ENCODE measurements around the gene SENP2.
A peak's percentile ranks its signal among the peaks of the same experiment; 100 is the strongest.
"Not testable (repeated sequence)": the region's sequence is repeated elsewhere in the genome, so short reads cannot be mapped to it uniquely, and the experiment has no call there.

SENP2 gene

GRCh38 chr3:185585859-185586685 lies at the start of gene SENP2:
TSS of gene SENP2 (plus strand) at chr3:185586295. CDS start at chr3:185586414, 119 bp downstream.
- DNase-seq (ENCODE audit: low read depth in 2 of 2) = peak; percentile 99 to 100

- peak; percentile 20 to 24 for DNase-seq (ENCODE audit: low read depth in 2 of 2)
These were observed 48.6 kb upstream of the SENP2 start for GRCh38 chr3:185537369-185537970.

GRCh38 chr3:185539934-185540333 lies 46.2 kb upstream of the SENP2 start:
- no peak for DNase-seq (ENCODE audit: low read depth in 2 of 2)

GRCh38 chr3:185540695-185541094 lies 45.4 kb upstream of the SENP2 start:
- DNase-seq (ENCODE audit: low read depth in 2 of 2) = no peak

GRCh38 chr3:185549122-185549521 lies 37.0 kb upstream of the SENP2 start:
- DNase-seq (ENCODE audit: low read depth in 2 of 2) = no peak

- DNase-seq (ENCODE audit: low read depth in 2 of 2) = no peak
These were observed 36.4 kb upstream of the SENP2 start for GRCh38 chr3:185549651-185550111.

GRCh38 chr3:185552358-185552877 lies 33.7 kb upstream of the SENP2 start, which contains the start of gene LIPH:
TSS of gene LIPH (minus strand) at chr3:185552588. CDS start at chr3:185552471, 117 bp downstream.
- DNase-seq (ENCODE audit: low read depth in 2 of 2) = no peak

GRCh38 chr3:185555101-185555501 lies 31.0 kb upstream of the SENP2 start:
- DNase-seq (ENCODE audit: low read depth in 2 of 2) = no peak

- no peak for DNase-seq (ENCODE audit: low read depth in 2 of 2)
These were observed 30.2 kb upstream of the SENP2 start for GRCh38 chr3:185555860-185556347.

- not testable (repeated sequence) for DNase-seq (ENCODE audit: low read depth in 2 of 2)
These were observed 29.5 kb upstream of the SENP2 start for GRCh38 chr3:185556640-185557039.

GRCh38 chr3:185558395-185558794 lies 27.7 kb upstream of the SENP2 start:
- DNase-seq (ENCODE audit: low read depth in 2 of 2) = no peak

- no peak for DNase-seq (ENCODE audit: low read depth in 2 of 2)
These were observed 26.4 kb upstream of the SENP2 start for GRCh38 chr3:185559706-185560090.

GRCh38 chr3:185560676-185561075 lies 25.4 kb upstream of the SENP2 start:
- DNase-seq (ENCODE audit: low read depth in 2 of 2) = no peak

- no peak for DNase-seq (ENCODE audit: low read depth in 2 of 2)
These were observed 24.6 kb upstream of the SENP2 start for GRCh38 chr3:185561374-185561943.

- no peak for DNase-seq (ENCODE audit: low read depth in 2 of 2)
These were observed 24.1 kb upstream of the SENP2 start for GRCh38 chr3:185561958-185562357.

- no peak for DNase-seq (ENCODE audit: low read depth in 2 of 2)
These were observed 13.9 kb upstream of the SENP2 start for GRCh38 chr3:185572183-185572582.

- not testable (repeated sequence) for DNase-seq (ENCODE audit: low read depth in 2 of 2)
These were observed 10.8 kb upstream of the SENP2 start for GRCh38 chr3:185575108-185575869.

GRCh38 chr3:185582236-185582635 lies 3.9 kb upstream of the SENP2 start:
- no peak for DNase-seq (ENCODE audit: low read depth in 2 of 2)

GRCh38 chr3:185582871-185583270 lies 3.2 kb upstream of the SENP2 start:
- no peak for DNase-seq (ENCODE audit: low read depth in 2 of 2)

- no peak for DNase-seq (ENCODE audit: low read depth in 2 of 2)
These were observed 2.2 kb upstream of the SENP2 start for GRCh38 chr3:185583925-185584324.

GRCh38 chr3:185584686-185585085 lies 1.4 kb upstream of the SENP2 start:
- DNase-seq (ENCODE audit: low read depth in 2 of 2) = no peak

- no peak for DNase-seq (ENCODE audit: low read depth in 2 of 2)
These were observed 607 bp upstream of the SENP2 start for GRCh38 chr3:185585518-185585858.

All from stimulated activated CD4-positive, alpha-beta T cell treated with anti-CD3 and anti-CD28 coated beads, Interleukin-12 subunit alpha, Interleukin-12 subunit beta, amount 100 ng/mL, for 24 hours (primary cell).